Measurements from ENCODE around the gene TRABD.

Gene TRABD

GRCh38 chr22:50186761-50187523, 1.2 kb downstream of the TRABD start:
- Histone ChIP-seq H3K4me2 (ENCODE audit: insufficient read depth, low read length) (peak overlapping the region; percentile 90), H4K20me1 (ENCODE audit: insufficient read depth, low read length) (peaks cover 45% of the 10 kb centered on the region), H3K36me3 (ENCODE audit: insufficient read depth, low read length) (peaks cover 20% of the 10 kb centered on the region), H3K79me2 (ENCODE audit: insufficient read depth, low read length) (peaks cover 51% of the 10 kb centered on the region), H3K27me3 (ENCODE audit: insufficient read depth, low read length, poor library complexity) (no peaks in the 10 kb centered on the region), H3K4me3 (ENCODE audit: low read depth in 1 of 2, low read length in 2 of 2) (peak overlapping the region; percentile 69 to 89; a peak in 3 of 4 replicates), H3K9ac (ENCODE audit: low read depth, low read length) (peak overlapping the region; percentile 80), H3K4me1 (ENCODE audit: insufficient read depth, low read length) (peaks cover 58% of the 10 kb centered on the region), H3K27ac (ENCODE audit: low read length) (peak overlapping the region; percentile 78), H2AFZ (ENCODE audit: low read depth, low read length) (no peak overlapping the region), H3K9me3 (ENCODE audit: insufficient read depth, low read length, severe bottlenecking) (no peaks in the 10 kb centered on the region)
- TF ChIP-seq EZH2 (IDR thresholded peaks at IDR 0.05; ENCODE audit: borderline replicate concordance, low read depth, low read length, severe bottlenecking) (no peak), CTCF (IDR thresholded peaks at IDR 0.05; ENCODE audit: borderline replicate concordance, extremely low read depth, low read length, poor library complexity, severe bottlenecking) (no peak)
- ATAC-seq (ENCODE audit: insufficient read depth, low read depth) (no peak), DNase-seq (peak; percentile 39)

GRCh38 chr22:50188356-50188755, 2.6 kb downstream of the TRABD start:
- Histone ChIP-seq H2AFZ (ENCODE audit: low read depth, low read length) (no peak overlapping the region), H3K36me3 (ENCODE audit: insufficient read depth, low read length) (peaks cover 34% of the 10 kb centered on the region), H3K4me3 (ENCODE audit: low read depth in 1 of 2, low read length in 2 of 2) (no peak overlapping the region), H3K4me1 (ENCODE audit: insufficient read depth, low read length) (peaks cover 68% of the 10 kb centered on the region), H4K20me1 (ENCODE audit: insufficient read depth, low read length) (peaks cover 59% of the 10 kb centered on the region), H3K9me3 (ENCODE audit: insufficient read depth, low read length, severe bottlenecking) (no peaks in the 10 kb centered on the region), H3K27ac (ENCODE audit: low read length) (peak overlapping the region; percentile 84), H3K4me2 (ENCODE audit: insufficient read depth, low read length) (peak overlapping the region; percentile 43; the same call in 1 of the 2 replicates), H3K9ac (ENCODE audit: low read depth, low read length) (peak overlapping the region; percentile 51; the same call in 1 of the 2 replicates), H3K79me2 (ENCODE audit: insufficient read depth, low read length) (peaks cover 65% of the 10 kb centered on the region), H3K27me3 (ENCODE audit: insufficient read depth, low read length, poor library complexity) (no peaks in the 10 kb centered on the region)
- DNase-seq (no peak), ATAC-seq (ENCODE audit: insufficient read depth, low read depth) (no peak)
- no peak for TF ChIP-seq EZH2 (IDR thresholded peaks at IDR 0.05; ENCODE audit: borderline replicate concordance, low read depth, low read length, severe bottlenecking)
- TF ChIP-seq CTCF (IDR thresholded peaks at IDR 0.05; ENCODE audit: borderline replicate concordance, extremely low read depth, low read length, poor library complexity, severe bottlenecking), result no peak

- TF ChIP-seq CTCF (IDR thresholded peaks at IDR 0.05; ENCODE audit: borderline replicate concordance, extremely low read depth, low read length, poor library complexity, severe bottlenecking) (no peak), EZH2 (IDR thresholded peaks at IDR 0.05; ENCODE audit: borderline replicate concordance, low read depth, low read length, severe bottlenecking) (no peak)
- Histone ChIP-seq H3K27ac (ENCODE audit: low read length) (peak overlapping the region; percentile 84), H3K4me3 (ENCODE audit: low read depth in 1 of 2, low read length in 2 of 2) (0 out of 4 replicates have a peak overlapping the region, but pooled peaks of 1 of the 2 experiments have one; percentile 8), H3K79me2 (ENCODE audit: insufficient read depth, low read length) (peaks cover 75% of the 10 kb centered on the region), H4K20me1 (ENCODE audit: insufficient read depth, low read length) (peaks cover 69% of the 10 kb centered on the region), H3K27me3 (ENCODE audit: insufficient read depth, low read length, poor library complexity) (no peaks in the 10 kb centered on the region), H3K9ac (ENCODE audit: low read depth, low read length) (peak overlapping the region; percentile 51; the same call in 1 of the 2 replicates), H3K4me2 (ENCODE audit: insufficient read depth, low read length) (peak overlapping the region; percentile 43), H2AFZ (ENCODE audit: low read depth, low read length) (no peak overlapping the region), H3K36me3 (ENCODE audit: insufficient read depth, low read length) (peaks cover 43% of the 10 kb centered on the region), H3K4me1 (ENCODE audit: insufficient read depth, low read length) (peaks cover 68% of the 10 kb centered on the region), H3K9me3 (ENCODE audit: insufficient read depth, low read length, severe bottlenecking) (no peaks in the 10 kb centered on the region)
- DNase-seq, result no peak
- no peak for ATAC-seq (ENCODE audit: insufficient read depth, low read depth)
Measured at GRCh38 chr22:50189184-50189848, 3.6 kb downstream of the TRABD start.
